HG02588 (cell line): Measurements from ENCODE around the gene ABCA7.

Experiments
- ATAC-seq: cut with Tn5 transposase; IDR thresholded peaks from one replicate; pipeline ENCODE4 v1.9.1; 2021; ENCODE audit warnings: mild to moderate bottlenecking, moderate library complexity; ENCODE audit not compliant: unreplicated experiment

The ABCA7 gene

GRCh38 chr19:1039646-1040475 is at the start of gene ABCA7:
Gene ABCA7, plus strand, starts transcription at chr19:1040107. Its CDS starts 1,255 bp downstream, at chr19:1041362.
- peak; percentile 72 for ATAC-seq

DNA sequence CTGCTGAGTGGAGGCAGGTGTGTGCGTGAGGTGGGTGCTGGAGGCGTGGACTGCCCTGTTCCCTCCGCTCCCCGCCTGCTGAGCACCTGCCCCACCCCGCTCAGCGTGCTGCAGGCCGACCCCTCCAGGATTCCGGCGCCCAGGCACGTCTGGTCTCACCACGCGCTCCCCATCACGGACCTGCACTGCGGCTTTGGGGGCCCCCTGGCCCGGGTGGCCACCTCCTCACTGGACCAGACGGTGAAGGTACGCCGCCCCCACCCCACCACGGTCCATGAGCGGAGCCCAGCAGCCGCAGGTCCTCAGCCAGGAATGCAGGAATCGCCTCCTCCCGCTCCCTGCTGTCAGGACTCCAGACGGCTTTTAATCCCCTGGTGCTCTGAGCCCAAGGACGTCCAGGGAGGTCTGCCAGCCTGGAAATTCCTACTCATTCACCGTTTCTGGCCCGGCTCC is 49.8 kb upstream of the ABCA7 start:
- no peak for ATAC-seq

- ATAC-seq: no peak
Measured at GRCh38 chr19:990746-991145, 49.2 kb upstream of the ABCA7 start.

DNA sequence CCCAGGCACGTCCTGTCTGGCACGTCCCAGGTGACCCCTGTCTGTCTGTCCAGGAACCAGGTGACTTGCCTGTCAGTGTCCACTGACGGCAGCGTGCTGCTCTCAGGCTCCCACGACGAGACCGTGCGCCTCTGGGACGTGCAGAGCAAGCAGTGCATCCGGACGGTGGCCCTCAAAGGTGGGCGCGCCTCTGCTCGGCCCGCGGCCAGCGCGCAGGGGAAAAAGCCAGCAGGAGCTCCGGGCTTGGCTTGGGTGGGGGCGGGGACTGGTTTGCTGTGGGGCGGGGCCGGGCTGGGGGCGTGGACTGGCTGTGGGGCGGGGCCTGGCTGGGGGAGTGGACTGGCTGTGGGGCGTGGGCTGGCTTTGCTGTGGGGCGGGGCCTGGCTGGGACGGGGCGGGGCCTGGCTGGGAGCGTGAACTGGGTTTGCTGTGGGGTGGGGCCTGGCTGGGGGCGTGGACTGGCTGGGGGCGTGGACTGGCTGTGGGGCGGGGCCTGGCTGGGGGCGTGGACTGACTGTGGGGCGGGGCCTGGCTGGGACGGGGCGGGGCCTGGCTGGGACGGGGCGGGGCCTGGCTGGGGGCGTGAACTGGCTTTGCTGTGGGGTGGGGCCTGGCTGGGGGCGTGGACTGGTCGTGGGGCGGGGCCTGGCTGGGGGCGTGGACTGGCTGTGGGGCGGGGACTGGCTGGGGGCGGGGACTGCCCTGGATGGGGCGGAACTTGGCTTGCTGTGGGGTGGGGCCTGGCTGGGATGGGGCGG is 48.6 kb upstream of the ABCA7 start:
- no peak for ATAC-seq

- ATAC-seq: no peak
Measured at GRCh38 chr19:991932-992669, 47.8 kb upstream of the ABCA7 start.

GRCh38 chr19:992670-993055 is 47.2 kb upstream of the ABCA7 start:
- no peak for ATAC-seq

DNA sequence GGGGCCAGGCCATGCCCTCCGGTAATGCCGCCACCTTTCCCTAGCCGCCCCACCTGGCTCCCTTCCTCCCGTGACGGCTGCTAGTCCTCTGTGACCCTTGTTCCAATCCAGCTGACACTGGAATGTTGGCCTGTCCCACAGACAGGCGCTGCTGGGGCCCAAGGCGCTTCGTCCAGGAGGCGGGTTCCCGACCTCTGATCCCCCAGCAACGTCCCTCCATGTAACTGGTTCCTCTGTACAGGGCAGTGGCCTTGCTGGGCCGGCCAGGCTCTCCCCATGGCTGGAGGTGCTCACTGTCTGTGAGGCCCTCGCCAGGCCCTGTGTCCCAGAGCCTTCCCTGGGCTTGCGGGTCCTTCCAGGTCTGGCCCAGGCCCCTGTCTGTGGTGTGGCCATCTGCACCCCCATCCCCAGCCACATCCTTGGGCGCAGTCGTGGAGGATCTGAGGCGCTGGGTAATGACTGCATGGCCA is 46.5 kb upstream of the ABCA7 start:
- no peak for ATAC-seq

DNA sequence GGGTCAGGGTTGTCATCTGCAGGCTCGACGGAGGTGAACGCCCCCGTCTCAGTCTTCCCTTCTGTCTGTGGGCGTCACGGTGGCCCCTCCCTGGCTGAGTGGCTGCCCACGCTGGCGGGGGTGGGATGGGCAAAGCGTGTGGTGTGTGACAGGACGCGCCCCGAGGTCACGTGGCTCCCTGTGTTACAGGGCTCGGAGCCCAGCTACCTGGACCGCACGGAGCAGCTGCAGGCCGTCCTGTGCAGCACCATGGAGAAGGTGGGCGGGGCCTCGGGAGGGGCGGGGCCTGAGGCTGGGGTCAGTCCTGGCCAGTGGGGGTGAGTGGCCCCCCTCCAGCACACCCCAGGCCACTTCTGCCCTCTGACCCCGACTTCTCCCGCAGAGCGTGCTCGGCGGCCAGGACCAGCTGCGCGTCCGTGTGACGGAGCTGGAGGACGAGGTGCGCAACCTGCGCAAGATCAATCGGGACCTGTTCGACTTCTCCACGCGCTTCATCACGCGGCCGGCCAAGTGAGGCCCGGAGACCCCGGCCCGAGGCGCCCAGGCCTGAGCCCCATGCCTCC is 46.0 kb upstream of the ABCA7 start:
- ATAC-seq: no peak

- no peak for ATAC-seq
Measured at GRCh38 chr19:994516-994915, 45.4 kb upstream of the ABCA7 start.

DNA sequence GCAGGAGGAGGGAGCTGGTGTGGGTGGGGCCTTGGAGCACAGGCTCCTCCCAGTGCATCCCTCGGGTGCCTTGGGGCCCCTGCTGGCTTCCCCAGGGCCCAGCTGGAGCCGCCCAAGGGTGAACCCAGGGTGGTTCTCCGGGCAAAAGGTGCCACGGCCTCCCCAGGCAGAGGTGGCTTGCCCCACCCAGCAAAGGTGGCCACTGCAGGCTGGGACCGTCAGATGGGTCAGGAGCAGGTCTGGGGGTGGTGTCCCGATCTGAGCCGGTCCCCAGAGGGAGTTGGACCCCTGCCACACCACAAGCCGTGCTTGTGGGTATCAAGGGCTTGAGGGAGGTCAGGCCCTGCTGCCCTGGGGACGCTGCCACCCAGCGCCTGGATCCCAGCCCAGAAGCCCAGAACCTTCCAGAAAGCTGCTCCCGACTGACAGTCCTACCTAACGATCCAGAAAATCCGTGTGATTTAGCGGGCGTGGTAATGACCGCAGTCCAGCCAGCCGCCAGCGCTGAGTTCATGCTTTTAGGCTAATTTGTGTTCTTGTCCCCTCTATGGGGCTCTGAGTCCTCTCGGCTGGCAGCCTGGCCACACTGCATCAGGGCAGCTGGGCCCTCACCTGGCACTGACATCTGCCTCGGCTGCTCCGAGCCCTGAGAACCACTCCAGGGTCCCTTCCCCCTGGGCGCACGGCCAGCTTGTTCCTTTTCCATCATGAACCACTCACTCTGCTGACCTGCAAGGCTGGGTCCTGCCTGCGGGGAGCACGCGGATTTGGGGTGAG is 44.7 kb upstream of the ABCA7 start:
- no peak for ATAC-seq

DNA sequence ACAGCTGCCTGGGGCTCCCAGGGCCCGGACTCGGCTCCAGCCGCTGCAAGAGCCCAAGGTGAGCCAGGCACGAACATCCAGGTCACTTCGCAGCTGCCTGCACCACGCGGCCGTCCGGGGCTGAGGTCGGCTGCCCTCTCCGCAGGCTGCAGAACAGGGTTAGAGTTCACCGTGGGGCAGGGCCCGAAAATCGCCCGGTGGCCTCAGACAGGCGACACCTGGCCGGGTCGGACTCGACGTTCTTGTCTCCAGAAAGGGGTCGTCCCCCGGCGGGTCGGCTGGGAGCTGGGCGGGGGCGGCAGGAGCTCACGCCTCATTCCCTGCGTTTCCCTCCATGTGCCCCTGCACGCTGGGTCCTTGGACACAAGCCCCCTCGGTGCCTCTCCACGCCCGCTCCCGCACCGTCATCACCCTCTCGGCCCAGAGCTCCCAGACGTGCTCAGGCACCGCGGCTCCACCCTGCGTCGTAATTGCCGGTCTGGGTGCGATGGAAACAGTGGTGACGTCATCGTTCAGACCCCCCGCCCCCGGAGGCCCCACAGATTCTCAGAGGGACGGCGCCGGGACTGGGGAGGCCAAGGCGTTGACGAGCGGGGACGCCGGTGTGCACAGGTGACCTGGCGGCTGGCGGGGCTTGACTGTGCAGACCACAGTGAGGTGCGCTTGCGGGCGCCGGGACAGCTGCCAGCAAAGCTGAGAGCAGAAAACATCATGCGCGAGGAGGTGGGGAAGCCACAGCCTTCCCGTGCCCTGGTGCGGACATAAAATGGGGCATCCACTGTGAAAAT is 43.7 kb upstream of the ABCA7 start:
- no peak for ATAC-seq

GRCh38 chr19:998064-998463 is 41.8 kb upstream of the ABCA7 start:
- no peak for ATAC-seq

GRCh38 chr19:999379-999719 is 40.6 kb upstream of the ABCA7 start:
- ATAC-seq: no peak

GRCh38 chr19:1000095-1000494 is 39.8 kb upstream of the ABCA7 start, which contains the start of gene GRIN3B:
Gene GRIN3B, plus strand, starts transcription at chr19:1000419. Its CDS starts 19 bp downstream, at chr19:1000438.
- ATAC-seq: no peak

DNA sequence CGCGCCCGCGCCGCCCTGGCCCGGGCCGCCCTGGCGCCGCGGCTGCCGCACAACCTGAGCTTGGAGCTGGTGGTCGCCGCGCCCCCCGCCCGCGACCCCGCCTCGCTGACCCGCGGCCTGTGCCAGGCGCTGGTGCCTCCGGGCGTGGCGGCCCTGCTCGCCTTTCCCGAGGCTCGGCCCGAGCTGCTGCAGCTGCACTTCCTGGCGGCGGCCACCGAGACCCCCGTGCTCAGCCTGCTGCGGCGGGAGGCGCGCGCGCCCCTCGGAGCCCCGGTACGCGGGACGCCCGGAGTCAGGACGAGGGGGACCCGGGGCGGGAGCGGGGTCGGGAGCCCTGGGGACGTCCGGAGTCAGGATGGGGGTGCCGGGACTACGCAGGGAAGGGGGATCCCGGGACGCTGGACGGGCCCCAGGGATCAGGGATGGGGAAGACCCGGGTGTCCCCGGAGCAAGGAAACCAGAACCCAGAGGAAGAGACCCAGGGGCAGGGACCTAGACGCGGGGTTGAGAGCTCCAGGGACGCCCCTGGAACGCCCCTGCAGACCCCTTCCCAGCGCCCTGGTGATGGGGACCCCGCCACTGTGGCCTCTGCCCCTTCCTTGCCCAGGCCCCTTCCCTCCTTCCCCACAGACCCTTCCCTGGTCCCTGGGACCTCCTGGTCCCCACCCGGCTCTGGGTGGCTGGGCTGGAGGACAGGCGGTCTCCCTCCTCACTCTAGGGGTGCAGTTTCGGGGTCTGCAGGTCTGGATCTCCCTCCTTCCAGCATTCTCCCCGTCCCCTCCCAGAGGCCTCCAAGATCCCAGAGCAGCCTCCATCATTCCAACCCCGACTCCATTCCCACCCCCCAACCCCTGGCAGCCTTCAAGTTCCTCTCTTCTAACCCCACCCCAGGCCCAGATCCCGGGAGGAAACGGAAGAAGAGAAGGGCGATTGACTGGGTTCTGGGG is 39.0 kb upstream of the ABCA7 start:
- ATAC-seq: no peak

DNA sequence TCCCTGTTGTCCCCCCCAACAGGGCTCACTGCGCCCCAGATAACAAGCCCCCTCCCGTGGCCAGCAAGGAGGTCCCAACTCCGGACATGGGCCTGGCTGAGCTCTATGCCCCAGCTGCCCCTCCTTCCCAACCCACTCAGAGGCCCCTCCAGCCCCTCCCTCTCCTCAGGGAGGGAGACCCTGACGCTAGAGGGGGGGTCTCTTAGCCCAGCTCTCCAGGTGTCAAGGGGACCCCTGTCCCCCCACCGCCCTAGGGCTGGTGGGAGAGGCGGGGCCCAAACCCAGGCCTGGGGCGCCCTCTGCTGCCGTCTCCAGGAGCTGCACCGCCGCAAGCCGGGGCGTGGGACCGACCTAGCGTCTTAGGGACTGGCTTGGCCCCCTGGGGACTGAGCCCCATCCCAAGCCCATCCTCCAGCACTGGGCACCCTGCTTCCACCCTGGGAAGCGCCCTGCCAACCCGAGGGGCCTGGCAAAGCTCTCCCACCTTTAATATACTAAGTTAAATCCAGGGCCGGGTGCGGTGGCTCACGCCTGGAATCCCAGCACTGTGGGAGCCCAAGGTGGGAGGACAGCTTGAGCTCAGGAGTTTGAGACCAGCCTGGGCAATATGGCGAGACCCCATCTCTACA is 38.3 kb upstream of the ABCA7 start:
- ATAC-seq: no peak

DNA sequence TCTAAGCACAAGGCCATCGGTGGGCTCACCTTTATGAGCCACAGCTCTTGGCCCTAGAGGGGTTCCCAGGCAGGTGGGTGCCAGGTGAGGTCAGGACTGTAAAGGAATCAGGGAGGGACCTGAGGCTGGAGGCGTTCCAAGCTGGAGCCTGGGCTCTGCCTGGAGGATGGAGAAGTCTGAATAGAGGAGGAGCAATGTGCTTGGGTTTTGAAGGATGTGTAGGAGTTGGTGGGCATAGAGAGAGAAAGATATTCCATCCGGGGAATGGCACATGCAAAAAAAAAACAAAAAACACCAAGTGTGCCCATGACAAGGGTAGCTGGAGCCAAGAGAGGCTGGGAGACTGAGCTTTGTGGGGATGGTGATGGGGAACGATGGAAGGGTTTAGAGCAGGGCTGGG is 37.3 kb upstream of the ABCA7 start:
- ATAC-seq: no peak

DNA sequence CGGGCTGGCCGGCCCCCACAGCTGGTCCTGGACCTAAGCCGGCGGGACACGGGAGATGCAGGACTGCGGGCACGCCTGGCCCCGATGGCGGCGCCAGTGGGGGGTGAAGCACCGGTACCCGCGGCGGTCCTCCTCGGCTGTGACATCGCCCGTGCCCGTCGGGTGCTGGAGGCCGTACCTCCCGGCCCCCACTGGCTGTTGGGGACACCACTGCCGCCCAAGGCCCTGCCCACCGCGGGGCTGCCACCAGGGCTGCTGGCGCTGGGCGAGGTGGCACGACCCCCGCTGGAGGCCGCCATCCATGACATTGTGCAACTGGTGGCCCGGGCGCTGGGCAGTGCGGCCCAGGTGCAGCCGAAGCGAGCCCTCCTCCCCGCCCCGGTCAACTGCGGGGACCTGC is 36.6 kb upstream of the ABCA7 start:
- ATAC-seq: no peak
